ENCODE results near the gene P2RY13.

- TF ChIP-seq FOXP4 (CRISPR knock-in tag; IDR thresholded peaks at IDR 0.05) (no peak), CTCF (IDR thresholded peaks at IDR 0.05) (no peak), KAT7 (CRISPR knock-in tag; IDR thresholded peaks at IDR 0.05; ENCODE audit: borderline replicate concordance) (no peak), ZNF263 (CRISPR knock-in tag; IDR thresholded peaks at IDR 0.05; ENCODE audit: low read depth) (no peak), SMAD4 (CRISPR knock-in tag; IDR thresholded peaks at IDR 0.05) (no peak), NR3C1 (CRISPR knock-in tag; conservative IDR thresholded peaks at IDR 0.05; ENCODE audit: low read depth) (no peak), ZNF317 (CRISPR knock-in tag; IDR thresholded peaks at IDR 0.05; ENCODE audit: borderline replicate concordance, low read depth) (no peak), JUN (CRISPR knock-in tag; IDR thresholded peaks at IDR 0.05) (no peak), CREB1 (CRISPR knock-in tag; IDR thresholded peaks at IDR 0.05) (no peak), MAX (CRISPR knock-in tag; IDR thresholded peaks at IDR 0.05) (no peak)
Observed at GRCh38 chr3:151315846-151316245, 13.5 kb downstream of the P2RY13 start.
